ENCODE measurements around the gene DCTD. TPM values are rescaled to one million over a fixed set of nuclear protein-coding genes. Genes with fewer than 3 reads are reported as not detected.

Gene DCTD
- 100 to 1,000 TPM; 115 to 117 TPM for total RNA-seq

DNA sequence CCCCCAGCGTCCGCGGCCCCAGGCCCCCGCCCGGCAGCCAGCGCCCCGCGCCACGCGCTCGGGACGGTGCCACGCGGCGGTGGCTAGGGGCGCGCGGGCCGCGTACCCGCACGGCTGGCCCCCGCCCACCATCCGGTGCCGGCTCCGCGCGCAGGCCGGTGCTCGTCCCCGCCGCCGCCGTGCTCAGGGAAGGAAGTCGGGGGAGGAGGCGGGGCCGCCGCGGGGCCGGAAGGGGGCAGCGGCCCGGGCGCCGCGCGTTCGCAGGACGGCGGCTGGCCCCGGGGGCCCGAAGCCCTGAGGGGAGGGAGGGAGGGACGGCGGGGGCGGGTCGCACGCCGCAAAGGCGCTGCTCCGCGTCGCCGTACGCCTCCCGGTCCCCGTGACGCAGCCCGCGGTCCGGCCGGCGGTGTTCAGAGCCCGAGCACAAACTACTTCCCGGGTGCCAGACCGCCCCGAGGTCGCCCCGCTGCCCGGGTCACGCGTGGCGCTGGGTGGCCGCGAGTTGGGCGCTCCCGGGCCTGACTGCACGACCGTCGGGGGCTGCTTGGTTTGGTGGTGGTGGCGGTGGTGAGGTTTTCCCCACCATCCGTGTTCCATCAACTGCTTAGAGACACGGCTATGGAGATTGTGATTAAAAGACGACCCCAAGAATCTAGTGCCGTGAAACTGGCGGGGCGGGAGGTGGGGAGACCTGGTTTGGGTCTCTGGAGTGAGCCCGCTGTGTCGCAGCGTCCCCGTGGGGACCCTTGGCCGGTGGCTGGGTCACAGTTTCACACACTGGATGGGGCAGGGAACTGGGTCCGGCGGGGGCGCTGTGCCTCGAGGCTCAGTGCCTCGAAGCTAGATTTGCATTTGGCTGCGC is at the start of gene DCTD:
Gene DCTD, minus strand, starts transcription at position 205 of the 862 bp plus-strand sequence. CDS start 1,818 bp downstream, outside the sequence.
- Mint-ChIP-seq H3K4me3 (peak within 1 kb of the TSS; percentile 83), H3K27ac (peak within 1 kb of the TSS; percentile 93), H3K4me1 (ENCODE audit: low read depth) (peaks cover 51% of the 10 kb centered on the region), H3K9me3 (no peaks in the 10 kb centered on the region), H3K27me3 (no peaks in the 10 kb centered on the region), H3K36me3 (peaks cover 28% of the 10 kb centered on the region)
- CTCF ChIA-PET, result interaction anchor here (0.6 to 2.1 kb wide), 2 partner anchors 20 to 144 kb away, joined by 6 to 8 read pairs; no protein-coding TSS in a partner anchor
- DNase-seq, result peak; percentile 85
- intact Hi-C loops (cut with micrococcal nuclease), result loop anchor here (1.0 to 10.0 kb wide), 8 partner anchors 107 to 742 kb away; partner anchors contain the start of genes RWDD4, TRAPPC11 and WWC2
- POLR2A ChIA-PET, result interaction anchor here (0.6 to 1.5 kb wide), 5 partner anchors 9 to 527 kb away, joined by 3 to 5 read pairs (median 3); partner anchors contain the start of genes CDKN2AIP and WWC2

DNA sequence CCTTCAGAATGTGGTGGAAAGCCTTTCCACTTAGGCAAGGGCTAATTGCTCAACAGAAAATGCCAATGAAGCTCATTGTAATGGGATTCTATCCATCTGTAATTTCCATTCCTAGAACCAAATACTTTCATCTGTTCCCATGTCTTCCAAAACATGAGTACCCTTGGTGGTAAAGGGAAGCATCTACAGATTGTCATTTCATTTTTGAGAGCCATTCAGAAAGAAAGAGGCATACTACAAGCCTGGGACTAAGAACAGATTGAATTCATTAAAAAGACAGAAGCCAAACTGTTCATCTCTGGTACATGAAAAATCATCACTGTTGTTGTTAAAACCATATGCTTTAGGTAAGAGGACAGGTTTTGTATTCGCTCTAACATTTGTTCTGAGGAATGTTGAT is 43.6 kb upstream of the DCTD start:
- no peak for DNase-seq
- Mint-ChIP-seq H3K9me3 (peaks cover 3% of the 10 kb centered on the region), H3K27me3 (peaks cover 12% of the 10 kb centered on the region), H3K4me1 (ENCODE audit: low read depth) (no peaks in the 10 kb centered on the region), H3K36me3 (no peaks in the 10 kb centered on the region), H3K27ac (no peak overlapping the region), H3K4me3 (no peak overlapping the region)
- CTCF ChIA-PET, result no interaction called here
- intact Hi-C loops (cut with micrococcal nuclease), result no loop called here
- POLR2A ChIA-PET, result interaction anchor here (0.5 kb wide), 1 partner anchor 30 kb away, joined by 4 read pairs; no protein-coding TSS in a partner anchor

DNA sequence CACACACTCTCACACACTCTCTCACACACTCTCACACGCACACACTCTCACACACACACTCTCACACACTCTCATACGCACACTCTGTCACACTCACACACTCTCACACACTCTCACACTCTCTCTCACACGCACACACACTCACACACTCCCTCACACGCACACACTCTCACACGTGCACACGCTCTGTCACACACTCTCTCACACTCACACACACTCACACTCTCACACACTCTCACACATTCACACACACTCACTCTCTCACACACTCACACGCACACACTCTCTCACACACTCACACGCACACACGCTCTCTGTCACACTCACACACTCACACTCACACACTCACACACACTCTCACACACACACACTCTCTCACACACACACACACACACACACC is 43.0 kb upstream of the DCTD start:
- CTCF ChIA-PET, result no interaction called here
- Mint-ChIP-seq H3K4me3 (no peak overlapping the region), H3K9me3 (peaks cover 3% of the 10 kb centered on the region), H3K27me3 (peaks cover 10% of the 10 kb centered on the region), H3K36me3 (no peaks in the 10 kb centered on the region), H3K4me1 (ENCODE audit: low read depth) (no peaks in the 10 kb centered on the region), H3K27ac (no peak overlapping the region)
- intact Hi-C loops (cut with micrococcal nuclease), result no loop called here
- DNase-seq, result no peak
- POLR2A ChIA-PET, result no interaction called here

DNA sequence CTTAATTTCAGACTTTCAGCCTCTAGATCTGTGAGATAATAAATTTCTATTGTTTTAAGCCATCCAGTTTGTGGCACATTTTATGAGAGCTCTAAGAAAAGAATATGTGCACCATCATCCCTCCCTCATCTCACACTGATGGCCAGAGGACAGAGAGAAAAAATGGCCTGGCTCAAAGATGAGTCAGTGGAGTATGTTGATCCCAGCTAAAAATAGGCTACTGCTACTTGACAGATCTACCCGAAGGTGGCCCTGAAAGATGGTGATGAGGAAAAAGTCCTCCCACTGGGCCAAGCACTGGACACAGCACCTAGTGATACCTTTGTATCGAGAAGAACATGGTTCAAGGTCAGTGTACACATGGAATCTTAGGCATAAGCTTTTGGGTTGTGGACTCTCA is 38.2 kb upstream of the DCTD start:
- peaks cover 3% of the 10 kb centered on the region for H3K9me3 Mint-ChIP-seq
- peaks cover 5% of the 10 kb centered on the region for H3K27me3 Mint-ChIP-seq
- no peaks in the 10 kb centered on the region for H3K36me3 Mint-ChIP-seq
- DNase-seq, result no peak
- no peak overlapping the region for H3K4me3 Mint-ChIP-seq
- H3K27ac Mint-ChIP-seq, result no peak overlapping the region
- intact Hi-C loops (cut with micrococcal nuclease), result no loop called here
- POLR2A ChIA-PET, result no interaction called here
- H3K4me1 Mint-ChIP-seq (ENCODE audit: low read depth), result no peaks in the 10 kb centered on the region
- CTCF ChIA-PET, result no interaction called here

DNA sequence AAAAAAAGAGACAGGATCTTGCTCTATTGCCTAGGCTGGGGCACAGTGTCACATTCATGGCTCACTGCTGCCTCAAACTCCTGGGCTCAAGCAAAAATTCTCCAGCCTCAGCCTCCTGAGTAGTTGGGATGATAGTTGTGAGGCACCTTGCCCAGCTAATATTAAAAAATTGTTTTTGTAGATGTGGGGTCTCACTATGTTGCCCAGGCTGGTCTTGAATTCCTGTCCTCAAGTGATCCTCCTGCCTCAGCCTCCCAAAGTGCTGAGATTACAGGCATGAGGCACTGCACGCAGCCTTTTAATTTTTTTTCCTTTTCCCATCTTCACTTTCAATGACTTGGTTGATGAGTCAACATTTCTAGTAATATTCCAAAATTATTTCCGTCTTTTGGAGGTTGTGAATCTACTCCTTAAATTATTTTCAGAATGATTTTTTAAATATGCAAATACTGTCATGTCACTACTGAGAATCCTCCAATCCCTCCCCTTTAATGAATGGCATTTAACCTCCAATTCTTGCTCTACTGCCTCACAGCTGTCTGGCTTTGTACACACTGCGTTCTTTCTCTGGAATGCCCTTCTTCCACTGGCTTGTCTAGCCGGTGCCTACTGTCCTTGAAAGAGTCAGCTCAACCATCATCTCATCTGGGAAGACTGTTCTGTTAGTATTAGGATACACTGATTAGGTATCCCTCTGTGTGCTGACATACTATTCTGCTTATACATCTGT is 27.5 kb upstream of the DCTD start:
- ChIA-PET POLR2A (no interaction called here), CTCF (interaction anchor here (0.6 kb wide), 1 partner anchor 318 kb away, joined by 4 read pairs; no protein-coding TSS in a partner anchor)
- H3K27ac Mint-ChIP-seq, result no peak overlapping the region
- H3K4me3 Mint-ChIP-seq, result no peak overlapping the region
- H3K27me3 Mint-ChIP-seq, result peaks cover 12% of the 10 kb centered on the region
- DNase-seq, result no peak
- no peaks in the 10 kb centered on the region for H3K36me3 Mint-ChIP-seq
- H3K9me3 Mint-ChIP-seq, result no peaks in the 10 kb centered on the region
- intact Hi-C loops (cut with micrococcal nuclease), result no loop called here
- H3K4me1 Mint-ChIP-seq (ENCODE audit: low read depth), result no peaks in the 10 kb centered on the region

DNA sequence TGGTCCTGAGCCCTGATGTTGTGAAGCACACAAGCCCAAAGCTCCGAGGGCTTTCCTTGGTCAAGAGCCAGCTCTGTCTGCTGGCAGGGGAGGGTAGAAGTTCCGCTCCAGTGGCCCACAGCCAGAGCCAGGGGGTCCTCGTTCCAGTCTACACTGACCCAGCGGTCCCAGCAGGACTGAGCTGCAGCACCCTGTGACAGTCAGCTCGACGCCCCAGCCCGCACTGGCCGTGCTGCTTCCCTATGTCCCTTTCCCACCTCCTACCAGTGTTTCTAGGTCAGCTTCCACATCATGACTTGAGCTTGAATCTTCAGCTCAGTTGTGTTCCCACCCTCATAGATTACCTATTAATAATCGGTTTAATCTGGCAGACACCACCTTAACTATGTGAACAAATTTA is 22.5 kb upstream of the DCTD start:
- CTCF ChIA-PET, result interaction anchor here (1.3 to 5.6 kb wide), 9 partner anchors 13 to 468 kb away, joined by 4 to 117 read pairs (median 22); no protein-coding TSS in a partner anchor
- H3K27me3 Mint-ChIP-seq, result peaks cover 8% of the 10 kb centered on the region
- POLR2A ChIA-PET, result no interaction called here
- H3K27ac Mint-ChIP-seq, result no peak overlapping the region
- DNase-seq, result no peak
- no peaks in the 10 kb centered on the region for H3K9me3 Mint-ChIP-seq
- no peaks in the 10 kb centered on the region for H3K4me1 Mint-ChIP-seq (ENCODE audit: low read depth)
- intact Hi-C loops (cut with micrococcal nuclease), result no loop called here
- H3K4me3 Mint-ChIP-seq, result no peak overlapping the region
- no peaks in the 10 kb centered on the region for H3K36me3 Mint-ChIP-seq

DNA sequence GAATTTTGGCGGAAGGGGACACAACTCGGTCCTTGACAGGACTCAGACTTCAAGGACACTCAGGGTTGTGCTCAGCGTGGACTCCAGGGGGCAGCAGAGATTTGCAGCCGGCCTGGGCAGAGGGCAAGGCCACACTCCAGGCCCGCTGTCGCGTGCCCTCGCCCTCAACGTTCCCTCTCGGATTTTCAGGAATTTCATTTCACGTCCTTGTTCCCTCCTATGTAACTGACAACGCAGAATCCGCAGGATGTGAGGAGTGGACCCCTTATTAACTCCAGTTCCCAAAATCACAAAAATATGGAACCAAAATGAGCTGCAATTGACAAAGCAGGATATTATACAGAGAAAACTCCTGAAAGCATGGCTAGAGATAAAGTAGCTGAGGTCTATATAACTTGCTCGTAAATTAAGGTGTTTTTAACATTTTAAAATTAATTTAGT is 21.0 kb upstream of the DCTD start:
- ChIA-PET POLR2A (no interaction called here), CTCF (interaction anchor here (0.5 to 5.6 kb wide), 29 partner anchors 8 to 469 kb away, joined by 3 to 117 read pairs (median 4); no protein-coding TSS in a partner anchor)
- DNase-seq, result peak; percentile 81
- no peaks in the 10 kb centered on the region for H3K36me3 Mint-ChIP-seq
- no peaks in the 10 kb centered on the region for H3K9me3 Mint-ChIP-seq
- H3K4me3 Mint-ChIP-seq, result no peak overlapping the region
- intact Hi-C loops (cut with micrococcal nuclease), result loop anchor here (1.0 kb wide), 2 partner anchors 135 to 324 kb away; no protein-coding TSS in a partner anchor
- peaks cover 15% of the 10 kb centered on the region for H3K27me3 Mint-ChIP-seq
- H3K27ac Mint-ChIP-seq, result no peak overlapping the region
- no peaks in the 10 kb centered on the region for H3K4me1 Mint-ChIP-seq (ENCODE audit: low read depth)

DNA sequence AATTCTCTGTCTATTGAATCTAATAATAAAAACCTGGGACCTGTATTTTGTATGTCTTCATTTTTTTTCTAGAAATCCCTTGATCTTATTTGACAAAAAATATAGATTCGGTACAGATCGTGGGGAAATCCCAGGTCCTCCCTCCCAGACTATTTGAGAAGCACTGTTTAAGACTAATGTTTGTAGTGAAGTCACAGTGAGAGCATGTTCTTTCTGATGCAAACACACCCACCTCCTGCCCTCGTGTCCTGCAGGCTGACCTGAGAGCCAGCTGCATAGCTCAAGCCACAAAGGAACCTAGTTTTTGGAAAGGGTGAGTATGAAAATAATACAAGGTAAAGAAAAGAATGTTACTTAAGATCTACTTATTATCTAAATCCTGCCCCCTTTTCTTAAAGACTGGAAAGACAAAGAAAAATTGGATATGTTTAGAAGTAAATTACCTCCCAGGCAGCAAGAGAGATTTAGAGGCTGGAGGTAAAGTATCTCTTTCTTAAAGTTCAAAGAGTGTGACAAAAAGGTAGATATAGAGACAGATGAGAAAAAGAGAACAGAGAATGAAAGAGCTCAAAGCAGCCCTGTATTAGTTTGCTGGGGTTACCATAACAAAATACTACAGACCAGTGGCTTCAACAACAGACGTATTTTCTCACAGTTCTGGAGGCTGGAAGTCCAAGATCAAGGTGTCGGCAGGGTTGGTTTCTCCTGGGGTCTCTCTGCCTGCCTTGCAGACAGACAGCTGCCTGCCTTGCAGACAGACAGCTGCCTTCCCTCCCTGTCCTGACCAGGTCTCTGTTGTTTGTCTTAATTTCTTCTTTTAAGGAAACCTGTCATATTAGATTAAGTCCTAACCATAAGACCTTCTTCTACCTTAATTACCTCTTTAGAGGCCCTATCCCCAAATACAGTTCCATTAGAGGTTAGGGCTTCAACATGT is 20.4 kb upstream of the DCTD start:
- H3K36me3 Mint-ChIP-seq, result no peaks in the 10 kb centered on the region
- CTCF ChIA-PET, result interaction anchor here (0.6 to 5.6 kb wide), 20 partner anchors 9 to 470 kb away, joined by 3 to 117 read pairs (median 7); no protein-coding TSS in a partner anchor
- intact Hi-C loops (cut with micrococcal nuclease), result loop anchor here (1.0 kb wide), 2 partner anchors 136 to 325 kb away; no protein-coding TSS in a partner anchor
- H3K4me1 Mint-ChIP-seq (ENCODE audit: low read depth), result no peaks in the 10 kb centered on the region
- no peaks in the 10 kb centered on the region for H3K9me3 Mint-ChIP-seq
- DNase-seq, result no peak
- H3K27me3 Mint-ChIP-seq, result peaks cover 13% of the 10 kb centered on the region
- no peak overlapping the region for H3K4me3 Mint-ChIP-seq
- no peak overlapping the region for H3K27ac Mint-ChIP-seq
- POLR2A ChIA-PET, result no interaction called here

DNA sequence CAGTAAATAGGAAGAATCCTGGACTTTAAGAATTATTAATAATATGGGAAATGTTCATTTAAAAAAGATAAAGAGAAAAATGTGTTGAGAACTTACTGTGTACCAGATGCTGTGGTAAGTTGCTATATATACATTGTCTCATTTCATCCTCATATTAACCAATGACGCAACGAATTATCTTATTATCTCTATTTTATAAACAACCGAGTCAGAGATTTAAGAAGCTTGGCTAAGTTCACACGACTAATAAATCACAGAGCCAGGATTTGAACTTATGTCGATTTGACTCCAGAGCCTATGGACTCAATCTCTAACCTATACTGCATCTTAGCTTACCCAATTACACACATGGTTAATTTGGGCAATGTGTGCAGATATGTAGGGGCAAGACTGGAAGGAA is 15.5 kb upstream of the DCTD start:
- ChIA-PET CTCF (interaction anchor here (0.6 to 1.2 kb wide), 2 partner anchors 218 to 330 kb away, joined by 3 to 5 read pairs; no protein-coding TSS in a partner anchor), POLR2A (no interaction called here)
- no peaks in the 10 kb centered on the region for H3K4me1 Mint-ChIP-seq (ENCODE audit: low read depth)
- no peak for DNase-seq
- no peak overlapping the region for H3K27ac Mint-ChIP-seq
- H3K4me3 Mint-ChIP-seq, result no peak overlapping the region
- no peaks in the 10 kb centered on the region for H3K9me3 Mint-ChIP-seq
- intact Hi-C loops (cut with micrococcal nuclease), result no loop called here
- H3K27me3 Mint-ChIP-seq, result peaks cover 14% of the 10 kb centered on the region
- no peaks in the 10 kb centered on the region for H3K36me3 Mint-ChIP-seq

DNA sequence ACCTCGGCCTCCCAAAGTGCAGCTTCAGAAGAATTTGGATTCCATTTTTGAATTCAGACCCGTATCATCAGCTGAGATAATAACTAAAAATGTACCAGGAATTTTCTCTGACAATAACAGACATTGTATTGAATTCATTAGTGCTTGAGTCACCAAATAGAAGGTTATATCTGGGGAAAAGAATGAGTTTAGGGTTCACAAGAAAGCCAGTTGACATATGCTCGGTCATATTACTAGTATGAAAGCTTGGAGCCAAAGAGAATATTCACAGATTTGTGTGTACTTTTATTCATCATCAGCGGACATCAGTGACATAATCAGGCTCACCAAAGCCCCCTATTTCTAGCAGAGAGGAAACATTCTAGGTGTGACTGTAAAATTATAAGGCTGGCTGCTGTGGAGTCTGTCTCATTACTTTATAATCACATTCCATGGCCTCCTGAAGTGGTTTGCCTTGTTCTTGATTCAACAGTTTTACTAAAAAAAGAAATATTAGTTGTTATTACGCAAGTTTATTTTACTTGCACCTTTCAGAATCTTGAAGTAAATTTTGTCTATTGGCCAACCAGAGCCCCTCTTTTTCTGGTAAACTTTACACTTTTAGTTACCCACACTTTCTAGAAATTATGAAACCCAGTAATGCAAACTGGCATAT is 14.6 kb upstream of the DCTD start:
- H3K27ac Mint-ChIP-seq, result no peak overlapping the region
- no peak overlapping the region for H3K4me3 Mint-ChIP-seq
- intact Hi-C loops (cut with micrococcal nuclease), result no loop called here
- H3K9me3 Mint-ChIP-seq, result no peaks in the 10 kb centered on the region
- no peaks in the 10 kb centered on the region for H3K36me3 Mint-ChIP-seq
- ChIA-PET CTCF (no interaction called here), POLR2A (no interaction called here)
- H3K27me3 Mint-ChIP-seq, result peaks cover 13% of the 10 kb centered on the region
- DNase-seq, result no peak
- no peaks in the 10 kb centered on the region for H3K4me1 Mint-ChIP-seq (ENCODE audit: low read depth)

DNA sequence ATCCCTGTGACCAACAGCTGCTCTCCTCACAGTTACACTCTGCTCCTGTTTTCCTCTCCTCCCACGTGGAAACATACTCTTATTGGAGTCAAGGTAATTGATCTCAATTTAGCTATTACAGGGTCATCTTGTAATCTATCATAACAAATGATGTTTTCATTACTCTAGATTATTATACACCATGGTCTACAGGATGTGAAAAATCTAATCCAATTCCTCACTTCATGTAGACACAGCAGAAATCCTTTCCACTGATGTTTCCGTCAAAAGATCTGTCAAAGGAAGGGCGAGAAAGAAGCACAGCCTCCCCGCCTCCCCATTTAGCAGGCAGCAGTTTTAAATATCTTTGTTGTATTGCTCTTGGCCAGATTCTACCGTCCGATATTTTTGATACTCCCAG is 13.7 kb upstream of the DCTD start:
- no peaks in the 10 kb centered on the region for H3K4me1 Mint-ChIP-seq (ENCODE audit: low read depth)
- no peaks in the 10 kb centered on the region for H3K9me3 Mint-ChIP-seq
- intact Hi-C loops (cut with micrococcal nuclease), result no loop called here
- ChIA-PET CTCF (no interaction called here), POLR2A (no interaction called here)
- no peak overlapping the region for H3K4me3 Mint-ChIP-seq
- H3K27ac Mint-ChIP-seq, result no peak overlapping the region
- DNase-seq, result no peak
- H3K36me3 Mint-ChIP-seq, result no peaks in the 10 kb centered on the region
- peaks cover 13% of the 10 kb centered on the region for H3K27me3 Mint-ChIP-seq

Data from activated CD4-positive, alpha-beta memory T cell treated with anti-CD3 and anti-CD28 coated beads for 36 hours (primary cell).